IMR-90 (cell line): ENCODE data around the gene PARP11. TPM values are rescaled to one million over a fixed set of nuclear protein-coding genes. Genes with fewer than 3 reads are reported as not detected.

ENCODE experiments used
- ATAC-seq: fragments of 200-7000 bp; cut with Tn5 transposase; 2 replicates; pipeline ENCODE4 v1.9.1; 2020; ENCODE audit warnings: low read depth, mild to moderate bottlenecking, moderate library complexity
- BruUV-seq: library from RNA; stranded (reverse); fragments of 400-500 nt; replicated peaks from 2 replicates; lab custom pipeline; 2021; lab: Mats Ljungman, UMichigan
- CTCF ChIA-PET: fragments of 300-600 bp; formaldehyde crosslinking; extraction: SDS; loops from one replicate; lab custom pipeline; 2021; ENCODE audit warnings: antibody characterized with exemption; lab: Yijun Ruan, JAX
- POLR2A ChIA-PET: fragments of 300-600 bp; sonication (Branson Sonifier 250); formaldehyde crosslinking; loops from one replicate; lab custom pipeline; 2022; ENCODE audit warnings: antibody characterized with exemption; ENCODE audit not compliant: unreplicated experiment; lab: Charles Lee
- DNase-seq: peaks from one replicate; pipeline ENCODE4 v3.0.0; 2013
- H2AFZ ChIP-seq: replicated peaks from 2 replicates; pipeline ENCODE3; 2013; ENCODE audit warnings: low read length, mild to moderate bottlenecking; ENCODE audit not compliant: poor library complexity
- H2AK5ac ChIP-seq: 2 replicates; pipeline ENCODE4 v1.6.1; 2013; ENCODE audit warnings: low read depth, low read length, inconsistent platforms
- H2AK9ac ChIP-seq: replicated peaks from 2 replicates; pipeline ENCODE3; 2013; ENCODE audit warnings: mild to moderate bottlenecking, low read depth, low read length, moderate library complexity; ENCODE audit not compliant: poor library complexity
- H2BK120ac ChIP-seq: 2 replicates; pipeline ENCODE4 v1.6.1; 2013; ENCODE audit warnings: low read depth, low read length, inconsistent platforms
- H2BK15ac ChIP-seq: 3 replicates; pipeline ENCODE4 v1.6.1; 2013; ENCODE audit warnings: low read depth, low read length, inconsistent platforms
- H2BK20ac ChIP-seq: 2 replicates; pipeline ENCODE4 v1.6.1; 2013; ENCODE audit warnings: low read depth, mild to moderate bottlenecking, inconsistent platforms, low read length, moderate library complexity
- H2BK5ac ChIP-seq: 2 replicates; pipeline ENCODE4 v1.6.1; 2013; ENCODE audit warnings: mild to moderate bottlenecking, low read depth, low read length, inconsistent platforms; ENCODE audit not compliant: poor library complexity, severe bottlenecking
- H3K14ac ChIP-seq: replicated peaks from 2 replicates; pipeline ENCODE4 v1.6.1; 2013; ENCODE audit warnings: low read depth, low read length, inconsistent platforms
- H3K18ac ChIP-seq: 2 replicates; pipeline ENCODE4 v1.6.1; 2013; ENCODE audit warnings: low read depth, low read length, control low read depth
- H3K23ac ChIP-seq: 2 replicates; pipeline ENCODE4 v1.6.1; 2013; ENCODE audit warnings: low read depth, low read length, inconsistent platforms
- H3K27ac ChIP-seq: 2 replicates; pipeline ENCODE4 v1.5.1; 2013; ENCODE audit warnings: mild to moderate bottlenecking, control low read depth, low read length; ENCODE audit not compliant: insufficient read depth
- H3K27me3 ChIP-seq: 2 replicates; pipeline ENCODE4 v1.6.1; 2013; ENCODE audit warnings: low read length; ENCODE audit not compliant: control insufficient read depth, insufficient read depth
- H3K36me3 ChIP-seq: 2 replicates; pipeline ENCODE4 v1.6.1; 2013; ENCODE audit warnings: low read length, mixed read lengths; ENCODE audit not compliant: control insufficient read depth, insufficient read depth
- H3K4ac ChIP-seq: 2 replicates; pipeline ENCODE4 v1.6.1; 2013; ENCODE audit warnings: low read depth, low read length, inconsistent platforms
- H3K4me1 ChIP-seq: 2 replicates; pipeline ENCODE4 v1.6.1; 2013; ENCODE audit warnings: low read length, mixed read lengths; ENCODE audit not compliant: control insufficient read depth, insufficient read depth
- H3K4me2 ChIP-seq: 2 replicates; pipeline ENCODE4 v1.6.1; 2013; ENCODE audit warnings: low read depth, mild to moderate bottlenecking, control low read depth, low read length, moderate library complexity
- H3K4me3 ChIP-seq: 2 replicates; pipeline ENCODE4 v1.5.1; 2013; ENCODE audit warnings: low read depth, mild to moderate bottlenecking, control low read depth, low read length, moderate library complexity; ENCODE audit not compliant: insufficient read depth
- H3K56ac ChIP-seq: 2 replicates; pipeline ENCODE4 v1.6.1; 2013; ENCODE audit warnings: low read length, inconsistent platforms; ENCODE audit not compliant: insufficient read depth; ENCODE audit errors: extremely low read depth
- H3K79me1 ChIP-seq, 2 experiments: 2 replicates each; pipeline ENCODE4 v1.6.1; 2013; ENCODE audit warnings: low read length in 2 of 2, inconsistent platforms in 1 of 2, low read depth in 1 of 2
- H3K9ac ChIP-seq: 2 replicates; pipeline ENCODE4 v1.6.1; 2013; ENCODE audit warnings: low read depth, low read length, control low read depth
- H3K9me1 ChIP-seq: 2 replicates; pipeline ENCODE4 v1.6.1; 2013; ENCODE audit warnings: low read length, inconsistent platforms; ENCODE audit not compliant: insufficient read depth
- H3K9me3 ChIP-seq: 2 replicates; pipeline ENCODE4 v1.6.1; 2013; ENCODE audit warnings: low read length; ENCODE audit not compliant: control insufficient read depth, insufficient read depth
- H4K20me1 ChIP-seq: 2 replicates; pipeline ENCODE4 v1.6.1; 2013; ENCODE audit warnings: low read length, inconsistent platforms; ENCODE audit not compliant: insufficient read depth
- H4K5ac ChIP-seq: 2 replicates; pipeline ENCODE4 v1.6.1; 2013; ENCODE audit warnings: mild to moderate bottlenecking, low read depth, low read length, control low read depth
- H4K8ac ChIP-seq, 2 experiments: 2 replicates each; pipeline ENCODE4 v1.6.1; 2013; ENCODE audit warnings: low read depth in 2 of 2, low read length in 2 of 2, control low read depth in 1 of 2, inconsistent platforms in 1 of 2
- H4K91ac ChIP-seq: 2 replicates; pipeline ENCODE4 v1.6.1; 2013; ENCODE audit warnings: low read depth, low read length, inconsistent platforms; ENCODE audit not compliant: insufficient read depth
- BHLHE40 ChIP-seq: fragments of 150-350 bp; IDR thresholded peaks from 2 replicates; pipeline ENCODE4 v1.6.1; 2016; ENCODE audit warnings: mild to moderate bottlenecking, low read depth, low read length
- CEBPB ChIP-seq: IDR thresholded peaks from 2 replicates; pipeline ENCODE4 v1.6.1; 2012; ENCODE audit warnings: low read depth, low read length, improper control_type of control experiment
- CHD1 ChIP-seq: IDR thresholded peaks from 2 replicates; pipeline ENCODE4 v1.6.1; 2012; ENCODE audit warnings: low read depth, low read length, improper control_type of control experiment
- CTCF ChIP-seq: conservative IDR thresholded peaks from 2 replicates; pipeline ENCODE4 v1.5.1; 2012; ENCODE audit warnings: mild to moderate bottlenecking, low read depth, low read length, improper control_type of control experiment
- ELK1 ChIP-seq: fragments of 150-350 bp; IDR thresholded peaks from 2 replicates; pipeline ENCODE4 v1.6.1; 2016; ENCODE audit warnings: low read depth, mild to moderate bottlenecking, low read length, moderate library complexity, borderline replicate concordance
- FOS ChIP-seq: fragments of 150-350 bp; IDR thresholded peaks from 2 replicates; pipeline ENCODE4 v1.6.1; 2016; ENCODE audit warnings: low read depth, low read length
- MAFK ChIP-seq: IDR thresholded peaks from 2 replicates; pipeline ENCODE4 v1.6.1; 2012; ENCODE audit warnings: low read depth, low read length, improper control_type of control experiment
- MAZ ChIP-seq: IDR thresholded peaks from 2 replicates; pipeline ENCODE4 v1.6.1; 2012; ENCODE audit warnings: low read depth, mild to moderate bottlenecking, low read length, improper control_type of control experiment, moderate library complexity, borderline replicate concordance
- MXI1 ChIP-seq: IDR thresholded peaks from 2 replicates; pipeline ENCODE4 v1.6.1; 2012; ENCODE audit warnings: low read depth, mild to moderate bottlenecking, low read length, moderate library complexity, borderline replicate concordance
- NFE2L2 ChIP-seq: fragments of 150-350 bp; IDR thresholded peaks from 2 replicates; pipeline ENCODE4 v1.6.1; 2016; ENCODE audit warnings: low read depth, mild to moderate bottlenecking, low read length
- POLR2A ChIP-seq: IDR thresholded peaks from 2 replicates; pipeline ENCODE4 v1.6.1; 2012; ENCODE audit warnings: mild to moderate bottlenecking, low read depth, low read length
- RAD21 ChIP-seq: IDR thresholded peaks from 2 replicates; pipeline ENCODE4 v1.6.1; 2012; ENCODE audit warnings: low read length, improper control_type of control experiment
- RCOR1 ChIP-seq: IDR thresholded peaks from 2 replicates; pipeline ENCODE4 v1.6.1; 2012; ENCODE audit warnings: mild to moderate bottlenecking, low read length, improper control_type of control experiment; ENCODE audit not compliant: insufficient replicate concordance
- RFX5 ChIP-seq: IDR thresholded peaks from 2 replicates; pipeline ENCODE4 v1.8.0; 2012; ENCODE audit warnings: low read depth, mild to moderate bottlenecking, low read length, moderate library complexity
- SMC3 ChIP-seq: fragments of 150-350 bp; IDR thresholded peaks from 2 replicates; pipeline ENCODE4 v1.6.1; 2016; ENCODE audit warnings: low read depth, mild to moderate bottlenecking, antibody characterized with exemption, low read length, moderate library complexity
- USF2 ChIP-seq: fragments of 150-350 bp; IDR thresholded peaks from 2 replicates; pipeline ENCODE4 v1.6.1; 2017; ENCODE audit warnings: mild to moderate bottlenecking, antibody characterized with exemption, low read length, low read depth
- WGBS, 2 experiments: methylation state at CpG; one replicate each; pipeline versions ENCODE4 v1.1.5 to v1.1.7; 2013; ENCODE audit warnings: missing lambda C conversion rate in 2 of 2; ENCODE audit not compliant: insufficient read length in 1 of 2; ENCODE audit errors: extremely low coverage in 2 of 2; 5-methylcytosine and 5-hydroxymethylcytosine counted together
- dilution Hi-C: fragments of 300-500 bp; cut with HindIII; formaldehyde crosslinking; loops from one replicate; pipeline ENCODE4 v1.14.3; 2018; ENCODE audit warnings: low sequenced_read_pairs; ENCODE audit not compliant: unreplicated experiment
- in situ Hi-C: fragments of 300-500 bp; cut with MboI; formaldehyde crosslinking; loops from 3 replicates; pipeline ENCODE4 v1.14.3; 2019; ENCODE audit warnings: low sequenced_read_pairs, inconsistent platforms, mixed read lengths
- intact Hi-C: fragments of 100-400 bp; cut with micrococcal nuclease; formaldehyde crosslinking; loops from 2 replicates; pipeline ENCODE4 v1.10.0; 2022
- polyA plus RNA-seq, 3 experiments: library from polyadenylated mRNA; depleted of rRNA; stranded (reverse); fragments of >200 nt; gene quantifications; 2 replicates each; pipeline ENCODE4 v1.2.3, GENCODE V29; 2012; ENCODE audit warnings: low replicate concordance in 1 of 3
- total RNA-seq: library from RNA; depleted of rRNA; stranded (reverse); fragments of >200 nt; gene quantifications from 2 replicates; pipeline ENCODE4 v1.2.3, GENCODE V29; 2012

Gene PARP11
- total and polyA plus RNA-seq, 2 of the 4 experiments (the other 2 are of a cell fraction), result 1.8 to 3.0 TPM

- Histone ChIP-seq H3K4me2 (no peak overlapping the region), H2AFZ (no peak overlapping the region), H3K56ac (no peak overlapping the region), H2AK9ac (no peak overlapping the region), H2BK15ac (no peak overlapping the region), H4K8ac (no peak overlapping the region), H4K20me1 (no peaks in the 10 kb centered on the region), H3K9me1 (no peaks in the 10 kb centered on the region), H2AK5ac (no peak overlapping the region), H3K27ac (no peak overlapping the region), H3K4me3 (no peak overlapping the region), H2BK120ac (no peak overlapping the region), H3K27me3 (peaks cover 3% of the 10 kb centered on the region), H3K14ac (no peak overlapping the region), H2BK5ac (no peak overlapping the region), H3K4me1 (no peaks in the 10 kb centered on the region), H3K9me3 (no peaks in the 10 kb centered on the region), H3K23ac (no peak overlapping the region), H4K5ac (no peak overlapping the region), H3K4ac (no peak overlapping the region), H3K18ac (no peak overlapping the region), H3K36me3 (no peaks in the 10 kb centered on the region), H3K79me1 (no peaks in the 10 kb centered on the region), H4K91ac (no peak overlapping the region), H3K9ac (no peak overlapping the region), H2BK20ac (no peak overlapping the region)
- ChIA-PET CTCF (interaction anchor here (1.0 to 1.5 kb wide), 2 partner anchors 11 to 12 kb away, joined by 3 read pairs; no protein-coding TSS in a partner anchor), POLR2A (no interaction called here)
- 50% methylated on average over 1 of the region's 2 CpGs; no CpG with 5 or more reads in 1 of the 2 experiments for WGBS, 2 experiments
- dilution Hi-C loops (no loop called here), in situ Hi-C loops (no loop called here), intact Hi-C loops (loop anchor here (10.0 kb wide), 1 partner anchor 78 kb away; no protein-coding TSS in a partner anchor)
- no TSS peak for BruUV-seq
- ATAC-seq (no peak), DNase-seq (no peak)
- TF ChIP-seq USF2 (no peak), CTCF (no peak), POLR2A (no peak), RCOR1 (no peak), SMC3 (no peak), CEBPB (no peak), BHLHE40 (no peak), MAZ (no peak), MAFK (no peak), FOS (no peak), RAD21 (no peak), MXI1 (no peak), NFE2L2 (no peak), RFX5 (no peak), CHD1 (no peak), ELK1 (no peak)
Measured at GRCh38 chr12:3896801-3897351, 23.7 kb upstream of the PARP11 start.
